Measurements from ENCODE around the gene STXBP6. TPM values are rescaled to one million over a fixed set of nuclear protein-coding genes. Genes with fewer than 3 reads are reported as not detected.

STXBP6 gene
- polyA plus RNA-seq, 1 donor from 2014 or later = 14.6 TPM

DNA sequence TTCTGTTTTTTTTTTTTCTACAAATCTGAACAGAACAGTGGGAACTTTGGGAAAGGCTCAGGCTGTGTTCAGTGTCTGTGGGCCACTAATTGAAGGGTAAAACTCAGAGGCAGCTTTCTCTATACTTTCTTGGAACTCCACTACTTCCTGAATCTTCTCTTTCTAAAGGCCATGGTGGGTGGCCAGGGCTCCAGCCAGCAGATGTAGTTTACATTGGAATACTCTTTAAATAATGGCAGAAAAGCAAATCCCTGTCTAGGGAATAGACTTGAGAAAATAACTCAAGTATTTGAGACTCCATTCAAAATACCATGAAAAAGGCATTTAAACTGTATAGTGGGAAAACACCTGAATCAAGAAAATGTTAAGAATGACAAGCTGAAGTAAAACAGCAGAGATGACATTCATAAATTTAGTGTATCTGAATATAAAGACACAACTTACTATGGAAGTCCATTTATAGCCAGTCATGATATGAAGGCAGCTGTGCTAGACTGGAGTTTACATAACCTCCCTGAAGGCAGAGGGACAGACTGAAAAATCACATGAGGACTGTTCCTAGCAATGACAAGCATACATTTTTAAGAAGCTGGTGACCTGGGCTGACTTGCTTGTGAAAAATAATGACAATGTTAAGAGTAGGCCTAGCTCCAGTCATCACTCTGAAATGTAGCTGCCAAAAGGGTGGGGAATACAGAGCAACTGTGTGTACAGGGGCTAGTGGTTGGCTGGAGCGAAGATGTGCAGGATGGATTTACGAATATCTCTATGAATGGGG, 168.6 kb downstream of the STXBP6 start:
- no peaks in the 10 kb centered on the region for H3K79me2 ChIP-seq (replicated peaks; ENCODE audit: insufficient read depth, low read length)
- no peak overlapping the region for H3K9ac ChIP-seq (ENCODE audit: low read length)
- no peak overlapping the region for H3K4me2 ChIP-seq (ENCODE audit: low read length)
- no peaks in the 10 kb centered on the region for H3K27me3 ChIP-seq (ENCODE audit: insufficient read depth, low read depth, low read length)
- H4K20me1 ChIP-seq (ENCODE audit: insufficient read depth) = no peaks in the 10 kb centered on the region
- H2AFZ ChIP-seq (ENCODE audit: low read depth, low read length) = no peak overlapping the region
- no peak overlapping the region for H3K4me3 ChIP-seq (ENCODE audit: low read length)
- H3K27ac ChIP-seq (ENCODE audit: low read length) = no peak overlapping the region
- no peaks in the 10 kb centered on the region for H3K9me2 ChIP-seq (ENCODE audit: insufficient read depth, low read length)
- H3F3A ChIP-seq (ENCODE audit: insufficient read depth, low read length, poor library complexity, severe bottlenecking) = no peaks in the 10 kb centered on the region
- no peaks in the 10 kb centered on the region for H3K36me3 ChIP-seq (ENCODE audit: insufficient read depth, low read length)
- no peaks in the 10 kb centered on the region for H3K9me3 ChIP-seq (ENCODE audit: low read length)
- no peak for TF ChIP-seq RAD21 (conservative IDR thresholded peaks at IDR 0.05)

DNA sequence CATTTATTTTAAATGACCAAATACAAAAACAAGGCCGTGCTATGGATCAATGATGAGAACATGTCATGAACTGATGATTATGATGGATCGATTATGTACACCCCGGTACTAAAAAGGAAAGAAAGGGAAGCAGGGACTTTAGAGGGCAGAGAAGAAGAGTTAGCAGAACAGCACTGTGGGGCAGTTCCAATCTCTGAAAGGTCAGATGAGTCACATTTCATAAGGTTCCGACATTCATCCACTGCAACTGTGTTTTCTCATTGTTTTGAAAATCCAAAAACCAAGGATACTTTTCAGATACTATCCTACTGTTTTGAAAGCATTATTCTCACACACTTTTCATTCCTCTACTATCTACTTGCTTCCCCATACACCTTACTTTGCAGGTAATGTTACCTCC, 169.3 kb downstream of the STXBP6 start:
- Histone ChIP-seq H3K79me2 (replicated peaks; ENCODE audit: insufficient read depth, low read length) (no peaks in the 10 kb centered on the region), H3K9ac (ENCODE audit: low read length) (no peak overlapping the region), H3F3A (ENCODE audit: insufficient read depth, low read length, poor library complexity, severe bottlenecking) (no peaks in the 10 kb centered on the region), H3K36me3 (ENCODE audit: insufficient read depth, low read length) (no peaks in the 10 kb centered on the region), H3K27me3 (ENCODE audit: insufficient read depth, low read depth, low read length) (no peaks in the 10 kb centered on the region), H2AFZ (ENCODE audit: low read depth, low read length) (no peak overlapping the region), H3K27ac (ENCODE audit: low read length) (no peak overlapping the region), H3K4me3 (ENCODE audit: low read length) (no peak overlapping the region), H3K9me3 (ENCODE audit: low read length) (no peaks in the 10 kb centered on the region), H3K9me2 (ENCODE audit: insufficient read depth, low read length) (no peaks in the 10 kb centered on the region), H3K4me2 (ENCODE audit: low read length) (no peak overlapping the region), H4K20me1 (ENCODE audit: insufficient read depth) (no peaks in the 10 kb centered on the region)
- TF ChIP-seq EZH2 (IDR thresholded peaks at IDR 0.05; ENCODE audit: borderline replicate concordance, insufficient read depth, low read length, poor library complexity, severe bottlenecking) (no peak), POLR2AphosphoS5 (IDR thresholded peaks at IDR 0.05) (no peak), SMC3 (conservative IDR thresholded peaks at IDR 0.05; ENCODE audit: poor library complexity) (no peak), MXI1 (conservative IDR thresholded peaks at IDR 0.05; ENCODE audit: poor library complexity, severe bottlenecking) (no peak), EP300 (conservative IDR thresholded peaks at IDR 0.05; ENCODE audit: poor library complexity, severe bottlenecking) (no peak), TAF1 (IDR thresholded peaks at IDR 0.05; ENCODE audit: low read depth) (no peak), RAD21 (conservative IDR thresholded peaks at IDR 0.05) (no peak)
- TF ChIP-seq, protein P1, sequence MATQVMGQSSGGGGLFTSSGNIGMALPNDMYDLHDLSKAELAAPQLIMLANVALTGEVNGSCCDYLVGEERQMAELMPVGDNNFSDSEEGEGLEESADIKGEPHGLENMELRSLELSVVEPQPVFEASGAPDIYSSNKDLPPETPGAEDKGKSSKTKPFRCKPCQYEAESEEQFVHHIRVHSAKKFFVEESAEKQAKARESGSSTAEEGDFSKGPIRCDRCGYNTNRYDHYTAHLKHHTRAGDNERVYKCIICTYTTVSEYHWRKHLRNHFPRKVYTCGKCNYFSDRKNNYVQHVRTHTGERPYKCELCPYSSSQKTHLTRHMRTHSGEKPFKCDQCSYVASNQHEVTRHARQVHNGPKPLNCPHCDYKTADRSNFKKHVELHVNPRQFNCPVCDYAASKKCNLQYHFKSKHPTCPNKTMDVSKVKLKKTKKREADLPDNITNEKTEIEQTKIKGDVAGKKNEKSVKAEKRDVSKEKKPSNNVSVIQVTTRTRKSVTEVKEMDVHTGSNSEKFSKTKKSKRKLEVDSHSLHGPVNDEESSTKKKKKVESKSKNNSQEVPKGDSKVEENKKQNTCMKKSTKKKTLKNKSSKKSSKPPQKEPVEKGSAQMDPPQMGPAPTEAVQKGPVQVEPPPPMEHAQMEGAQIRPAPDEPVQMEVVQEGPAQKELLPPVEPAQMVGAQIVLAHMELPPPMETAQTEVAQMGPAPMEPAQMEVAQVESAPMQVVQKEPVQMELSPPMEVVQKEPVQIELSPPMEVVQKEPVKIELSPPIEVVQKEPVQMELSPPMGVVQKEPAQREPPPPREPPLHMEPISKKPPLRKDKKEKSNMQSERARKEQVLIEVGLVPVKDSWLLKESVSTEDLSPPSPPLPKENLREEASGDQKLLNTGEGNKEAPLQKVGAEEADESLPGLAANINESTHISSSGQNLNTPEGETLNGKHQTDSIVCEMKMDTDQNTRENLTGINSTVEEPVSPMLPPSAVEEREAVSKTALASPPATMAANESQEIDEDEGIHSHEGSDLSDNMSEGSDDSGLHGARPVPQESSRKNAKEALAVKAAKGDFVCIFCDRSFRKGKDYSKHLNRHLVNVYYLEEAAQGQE (IDR thresholded peaks at IDR 0.05; ENCODE audit: borderline replicate concordance) = no peak
- TF ChIP-seq, protein P2, sequence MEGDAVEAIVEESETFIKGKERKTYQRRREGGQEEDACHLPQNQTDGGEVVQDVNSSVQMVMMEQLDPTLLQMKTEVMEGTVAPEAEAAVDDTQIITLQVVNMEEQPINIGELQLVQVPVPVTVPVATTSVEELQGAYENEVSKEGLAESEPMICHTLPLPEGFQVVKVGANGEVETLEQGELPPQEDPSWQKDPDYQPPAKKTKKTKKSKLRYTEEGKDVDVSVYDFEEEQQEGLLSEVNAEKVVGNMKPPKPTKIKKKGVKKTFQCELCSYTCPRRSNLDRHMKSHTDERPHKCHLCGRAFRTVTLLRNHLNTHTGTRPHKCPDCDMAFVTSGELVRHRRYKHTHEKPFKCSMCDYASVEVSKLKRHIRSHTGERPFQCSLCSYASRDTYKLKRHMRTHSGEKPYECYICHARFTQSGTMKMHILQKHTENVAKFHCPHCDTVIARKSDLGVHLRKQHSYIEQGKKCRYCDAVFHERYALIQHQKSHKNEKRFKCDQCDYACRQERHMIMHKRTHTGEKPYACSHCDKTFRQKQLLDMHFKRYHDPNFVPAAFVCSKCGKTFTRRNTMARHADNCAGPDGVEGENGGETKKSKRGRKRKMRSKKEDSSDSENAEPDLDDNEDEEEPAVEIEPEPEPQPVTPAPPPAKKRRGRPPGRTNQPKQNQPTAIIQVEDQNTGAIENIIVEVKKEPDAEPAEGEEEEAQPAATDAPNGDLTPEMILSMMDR (IDR thresholded peaks at IDR 0.05; ENCODE audit: poor library complexity, severe bottlenecking) = no peak

All from neural cell (in vitro differentiated cells).